Esophagus squamous epithelium (tissue), 4 donors: Measurements from ENCODE around the gene CAMKMT.

Source experiments
- CTCF ChIP-seq, 6 experiments: fragments of 450-650 bp in 4 of 6; fragments of 200-600 bp in 2 of 6; sonication (generic) in 2 of 6; IDR thresholded peaks; one replicate each; pipeline ENCODE4 v1.5.1; 2016 to 2019; ENCODE audit warnings: antibody characterized with exemption in 6 of 6, mild to moderate bottlenecking in 4 of 6, moderate library complexity in 4 of 6
- POLR2A ChIP-seq, 4 donors: fragments of 450-650 bp; IDR thresholded peaks; one replicate each; pipeline ENCODE4 v1.6.1; 2017; ENCODE audit warnings: antibody characterized with exemption in 4 of 4, mild to moderate bottlenecking in 4 of 4, moderate library complexity in 3 of 4

GRCh38 chr2:44515416-44515815, 153.7 kb downstream of the CAMKMT start:
- TF ChIP-seq CTCF (IDR thresholded peaks at IDR 0.05) (no peak), POLR2A (IDR thresholded peaks at IDR 0.05) (no peak)
